ELR (cell line): ENCODE data around the gene NDUFB5.
A peak's percentile ranks its signal among the peaks of the same experiment; 100 is the strongest.

ENCODE experiments used
- DNase-seq: peaks from one replicate; pipeline ENCODE4 v3.0.0-alpha.2; 2015; ENCODE audit warnings: low read depth

Gene NDUFB5

GRCh38 chr3:179604321-179605078, at the start of gene NDUFB5, which contains the start of gene MRPL47:
NDUFB5 (plus strand) TSS chr3:179604794; CDS start chr3:179604816, 22 bp downstream.
MRPL47 (minus strand) TSS chr3:179604638; CDS start chr3:179604624, 14 bp downstream.
- DNase-seq: peak; percentile 98

DNA sequence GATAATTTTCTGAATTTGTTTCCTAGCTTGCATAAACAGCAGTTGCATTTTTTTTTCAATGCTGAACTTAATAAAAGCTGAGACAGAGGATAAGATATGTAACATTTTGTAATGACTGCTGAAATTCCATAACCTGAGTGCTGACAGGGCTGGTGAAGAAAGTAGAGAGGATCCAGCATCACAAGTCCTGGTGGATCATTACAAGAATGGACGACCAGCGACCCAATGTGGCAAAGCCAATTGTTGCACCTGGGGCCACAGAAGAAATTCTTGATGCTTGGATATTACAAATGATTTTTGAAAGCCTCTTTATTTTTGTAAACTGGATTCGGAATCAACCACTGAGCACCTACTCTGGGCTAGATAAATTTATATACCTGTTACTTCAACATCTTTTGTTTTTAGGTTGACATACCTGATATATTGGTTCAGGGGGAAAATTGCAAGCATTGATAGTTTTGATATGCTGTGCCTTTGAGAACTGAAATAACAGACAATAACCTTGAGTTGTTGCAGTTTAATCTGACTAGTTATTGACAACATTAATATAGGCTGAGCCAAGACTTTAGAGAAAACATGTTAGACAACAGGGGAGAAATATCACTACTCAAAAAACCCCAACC, 45.7 kb upstream of the NDUFB5 start:
- peak; percentile 82 for DNase-seq

DNA sequence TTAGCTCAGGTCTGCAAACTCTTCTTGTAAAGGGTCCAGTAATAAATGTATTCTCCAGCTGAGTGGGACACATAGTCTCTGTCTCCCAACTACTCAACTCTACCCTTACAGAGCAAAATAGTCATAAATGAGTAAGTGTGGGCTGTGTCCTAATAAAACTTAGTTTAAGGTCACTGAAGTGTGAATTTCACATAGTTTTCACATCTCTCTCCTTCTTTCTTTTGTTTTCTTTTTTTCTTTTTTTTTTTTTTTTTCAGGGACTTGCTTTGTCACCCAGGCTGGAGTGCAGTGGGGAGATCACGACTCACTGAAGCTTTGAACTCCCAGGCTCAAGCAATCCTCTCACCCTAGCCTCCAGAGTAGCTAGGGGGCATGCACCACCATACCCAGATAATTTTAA, 43.8 kb upstream of the NDUFB5 start:
- peak; percentile 17 for DNase-seq

DNA sequence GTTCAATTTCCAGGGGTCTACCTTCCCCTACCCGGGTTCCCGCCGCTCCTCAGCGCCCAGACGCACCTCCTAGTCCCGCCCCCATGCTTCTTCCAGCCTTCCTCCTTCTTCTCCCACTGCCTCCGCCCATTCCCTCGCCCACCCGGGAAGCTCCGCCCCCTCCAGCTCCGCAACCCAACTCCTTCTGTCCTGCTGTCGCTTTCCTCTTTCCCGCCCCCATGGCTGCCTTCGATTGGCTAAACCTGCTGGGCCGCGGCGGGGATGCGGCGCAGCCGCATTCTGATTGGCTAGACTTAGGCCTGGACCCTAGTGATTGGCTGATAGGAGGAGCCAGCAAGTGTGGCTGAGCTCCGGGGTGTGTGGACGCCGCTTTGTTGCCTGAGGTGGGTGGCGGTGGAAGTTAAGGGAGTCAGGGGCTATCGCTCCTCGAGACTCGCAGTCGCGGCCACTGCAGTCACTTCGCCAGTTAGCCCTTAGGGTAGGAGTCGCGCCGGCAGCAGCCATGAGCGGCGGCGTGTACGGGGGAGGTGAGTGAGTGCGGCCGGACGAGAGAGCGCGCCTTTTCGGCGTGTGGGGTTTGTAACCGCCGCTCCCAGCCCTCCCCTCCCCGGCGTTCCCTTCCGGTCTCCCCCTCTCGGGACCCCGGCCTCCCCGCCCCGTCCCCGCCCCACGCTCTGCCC, 41.9 kb upstream of the NDUFB5 start, which contains the start of gene ACTL6A:
TSS of gene ACTL6A (plus strand) at position 336 of the 680 bp plus-strand sequence. CDS start at position 503, 167 bp downstream.
- DNase-seq: peak; percentile 100

DNA sequence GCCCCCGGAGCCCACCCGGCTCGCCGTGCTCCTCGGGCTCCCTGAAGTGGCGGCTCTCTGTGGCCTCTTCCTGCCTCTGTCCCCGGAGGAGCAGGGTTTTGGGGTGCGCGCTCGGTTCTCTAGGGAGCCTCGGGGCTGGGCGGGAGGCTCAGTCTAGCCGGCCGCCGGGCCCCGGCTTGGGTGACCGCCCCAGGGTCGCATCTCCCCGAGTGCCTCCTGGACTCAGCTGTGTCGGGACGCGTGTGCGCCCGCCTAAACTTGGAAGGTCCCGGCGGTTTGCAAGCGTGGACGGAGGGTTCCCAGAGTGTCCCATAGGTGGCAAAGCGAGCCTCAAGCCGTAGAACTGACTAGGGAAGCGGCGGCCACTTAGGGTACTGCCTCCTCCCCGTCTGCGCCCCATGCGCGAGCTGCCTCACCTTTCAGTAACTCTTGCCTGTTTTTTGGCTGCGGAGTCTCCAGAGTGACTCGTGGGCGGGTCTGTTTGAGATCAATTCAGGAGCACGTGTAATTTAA, 41.3 kb upstream of the NDUFB5 start:
- peak; percentile 89 for DNase-seq

- DNase-seq: peak; percentile 10
These were observed 39.1 kb upstream of the NDUFB5 start for GRCh38 chr3:179565496-179565895.

GRCh38 chr3:179580992-179581391, 23.6 kb upstream of the NDUFB5 start:
- no peak for DNase-seq

- no peak for DNase-seq
These were observed 15.5 kb upstream of the NDUFB5 start for GRCh38 chr3:179589143-179589542.

GRCh38 chr3:179590669-179591068, 13.9 kb upstream of the NDUFB5 start:
- DNase-seq: no peak

- DNase-seq: no peak
These were observed 13.3 kb upstream of the NDUFB5 start for GRCh38 chr3:179591313-179591712.

- peak; percentile 57 for DNase-seq
These were observed 5.1 kb upstream of the NDUFB5 start for GRCh38 chr3:179599531-179599930.

- DNase-seq: no peak
These were observed 1.3 kb upstream of the NDUFB5 start for GRCh38 chr3:179603321-179603720.

DNA sequence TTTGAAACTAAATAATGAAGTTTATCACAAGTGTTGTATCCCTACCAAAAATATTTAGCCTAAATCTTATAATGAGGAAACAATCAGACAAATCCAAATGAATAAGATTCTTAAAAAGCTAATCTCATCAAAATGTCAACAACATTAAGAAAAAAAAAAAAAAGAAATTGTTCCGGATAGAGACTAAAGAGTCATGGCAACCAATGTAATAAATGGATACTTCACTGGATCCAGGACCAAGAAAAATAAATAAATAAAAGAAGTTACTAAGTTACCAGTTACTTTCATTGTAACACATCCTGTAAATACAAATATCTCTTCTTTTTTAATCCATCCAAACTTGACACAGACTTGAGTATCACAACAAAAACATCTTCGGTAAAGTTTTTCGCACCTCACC, 763 bp upstream of the NDUFB5 start:
- no peak for DNase-seq

DNA sequence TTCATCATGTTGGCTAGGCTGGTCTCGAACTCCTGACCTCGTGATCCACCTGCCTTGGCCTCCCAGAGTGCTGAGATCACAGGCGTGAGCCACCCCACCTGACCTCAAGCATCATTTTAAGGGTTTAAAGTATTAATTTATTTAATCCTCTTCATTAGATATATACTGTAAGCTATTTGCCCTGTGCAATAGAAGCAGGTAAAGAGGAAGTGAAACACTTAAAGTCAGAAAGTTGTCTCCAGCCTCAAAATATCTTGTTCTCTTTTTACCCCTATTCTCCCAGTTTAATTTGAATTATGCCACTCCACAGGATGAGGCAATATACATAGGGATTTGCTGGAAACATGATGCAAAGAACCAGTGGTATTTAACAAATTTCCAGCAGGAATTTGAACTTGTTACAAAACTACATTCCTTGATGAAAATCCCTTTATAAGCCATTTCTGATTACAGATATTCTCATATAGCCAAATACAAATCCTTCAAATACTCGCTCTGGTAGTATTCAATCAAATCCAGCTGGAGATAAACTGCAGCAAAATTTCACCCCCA, 2.0 kb downstream of the NDUFB5 start:
- no peak for DNase-seq

DNA sequence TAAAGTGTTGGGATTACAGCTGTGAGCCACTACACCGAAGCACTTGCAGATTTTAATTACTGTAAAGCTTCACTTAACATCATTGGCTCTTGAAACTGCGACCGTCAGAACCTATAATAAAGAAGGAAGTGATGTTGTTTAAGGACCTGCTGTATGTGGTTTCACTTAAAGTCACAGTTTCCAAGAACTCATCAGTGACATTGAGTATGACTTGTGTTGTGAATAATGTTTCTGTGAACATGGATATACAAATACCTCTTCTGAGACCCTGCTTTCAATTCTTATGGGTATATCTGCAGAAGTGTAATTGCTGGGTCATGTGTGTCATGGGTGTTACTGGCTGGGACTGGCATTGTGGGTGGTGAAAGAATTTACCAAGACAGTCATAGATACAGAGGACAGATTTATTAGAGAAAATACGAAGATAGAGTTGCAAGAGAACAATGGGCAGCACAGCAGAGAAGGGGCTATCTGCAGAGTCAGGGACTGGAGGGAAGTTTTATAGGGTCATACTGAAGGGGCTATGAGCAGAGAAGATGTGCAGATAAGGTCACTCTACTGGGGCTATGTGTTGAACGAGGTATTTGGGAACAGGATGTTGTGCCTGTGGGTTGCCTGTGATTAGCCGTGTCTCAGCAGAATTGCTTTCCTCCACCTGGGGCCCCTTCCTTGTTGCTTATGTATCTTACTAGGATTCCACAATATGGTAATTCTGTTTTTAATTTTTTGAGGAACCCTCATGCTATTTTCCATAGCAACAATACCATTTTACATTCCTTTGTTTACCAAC, 4.5 kb downstream of the NDUFB5 start:
- no peak for DNase-seq

- no peak for DNase-seq
These were observed 5.5 kb downstream of the NDUFB5 start for GRCh38 chr3:179610066-179610465.

GRCh38 chr3:179613807-179614206, 9.2 kb downstream of the NDUFB5 start:
- peak; percentile 56 for DNase-seq

GRCh38 chr3:179615458-179616173, 11.0 kb downstream of the NDUFB5 start:
- no peak for DNase-seq

DNA sequence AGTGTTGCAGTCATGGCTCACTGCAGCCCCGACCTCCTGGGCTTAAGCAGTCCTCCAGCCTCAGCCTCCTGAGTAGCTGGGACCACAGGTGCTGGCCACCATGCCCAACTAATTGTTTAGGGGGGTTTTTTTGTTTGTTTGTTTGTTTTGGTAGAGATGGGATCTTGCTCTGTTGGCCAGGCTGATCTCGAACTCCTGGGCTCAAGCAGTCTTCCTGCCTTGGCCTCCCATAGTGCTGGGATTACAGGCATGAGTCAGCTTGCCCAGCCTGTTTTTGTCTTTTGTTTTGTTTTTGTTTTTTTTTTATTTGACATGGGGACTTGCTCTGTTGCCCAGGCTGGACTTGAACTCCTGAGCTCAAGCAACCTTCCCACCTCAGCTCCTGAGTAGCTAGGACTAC, 17.4 kb downstream of the NDUFB5 start:
- no peak for DNase-seq

GRCh38 chr3:179624451-179624850, 19.9 kb downstream of the NDUFB5 start:
- peak; percentile 10 for DNase-seq
